ENCODE results near the gene ACO2. TPM values are rescaled to one million over a fixed set of nuclear protein-coding genes. Genes with fewer than 3 reads are reported as not detected.
A peak's percentile ranks its signal among the peaks of the same experiment; 100 is the strongest.

ACO2 gene
- total and polyA plus RNA-seq, 2 of the 13 experiments (the other 11 are each of a cell fraction or from before 2014, with no cell fraction given) = 19.2 to 45.6 TPM

GRCh38 chr22:41469218-41469851 is 418 bp downstream of the ACO2 start (continued):
- TF ChIP-seq ZBTB46 (CRISPR knock-in tag; IDR thresholded peaks at IDR 0.05; ENCODE audit: borderline replicate concordance) (no peak), MLLT10 (CRISPR knock-in tag; IDR thresholded peaks at IDR 0.05) (no peak), PHF8 (CRISPR knock-in tag; IDR thresholded peaks at IDR 0.05) (peak; percentile 55; the same call in 1 of the 2 replicates), GATAD2A (CRISPR knock-in tag; IDR thresholded peaks at IDR 0.05) (no peak), SMARCE1 (IDR thresholded peaks at IDR 0.05; ENCODE audit: borderline replicate concordance) (no peak), FOXK1 (CRISPR knock-in tag; IDR thresholded peaks at IDR 0.05; ENCODE audit: borderline replicate concordance, low read depth) (no peak), DMAP1 (CRISPR knock-in tag; IDR thresholded peaks at IDR 0.05) (no peak), ZNF136 (CRISPR knock-in tag; IDR thresholded peaks at IDR 0.05; ENCODE audit: low read depth) (no peak), SNAPC2 (CRISPR knock-in tag; IDR thresholded peaks at IDR 0.05) (no peak), NCOA2 (CRISPR knock-in tag; IDR thresholded peaks at IDR 0.05) (no peak), MIER3 (CRISPR knock-in tag; IDR thresholded peaks at IDR 0.05; ENCODE audit: borderline replicate concordance) (peak; percentile 2; the same call in 1 of the 2 replicates), THAP8 (CRISPR knock-in tag; IDR thresholded peaks at IDR 0.05; ENCODE audit: borderline replicate concordance) (no peak), TIGD3 (CRISPR knock-in tag; IDR thresholded peaks at IDR 0.05; ENCODE audit: borderline replicate concordance) (no peak), KLF9 (CRISPR knock-in tag; IDR thresholded peaks at IDR 0.05; ENCODE audit: low read depth) (no peak), ZNF124 (CRISPR knock-in tag; IDR thresholded peaks at IDR 0.05) (no peak), AHR (CRISPR knock-in tag; IDR thresholded peaks at IDR 0.05) (no peak), POGK (CRISPR knock-in tag; conservative IDR thresholded peaks at IDR 0.05) (0 out of 2 replicates have a peak, but pooled peaks have one; percentile 47), ATF1 (CRISPR knock-in tag; IDR thresholded peaks at IDR 0.05) (peak; percentile 50; the same call in 1 of the 2 replicates), ZNF432 (CRISPR knock-in tag; IDR thresholded peaks at IDR 0.05; ENCODE audit: borderline replicate concordance) (no peak), UBTF (CRISPR knock-in tag; IDR thresholded peaks at IDR 0.05) (peak; percentile 2; the same call in 1 of the 2 replicates), ZNF496 (CRISPR knock-in tag; IDR thresholded peaks at IDR 0.05; ENCODE audit: insufficient replicate concordance) (no peak), HOXA5 (CRISPR knock-in tag; IDR thresholded peaks at IDR 0.05) (no peak)

Measured in HepG2 (cell line).